NCI-H1930 (cell line): ENCODE measurements around the gene CNPY4.

Experiments
- DNase-seq, 2 experiments: peaks; one replicate each; lab custom pipeline; 2025; lab: John Stamatoyannopoulos, UW

The CNPY4 gene, protein sequence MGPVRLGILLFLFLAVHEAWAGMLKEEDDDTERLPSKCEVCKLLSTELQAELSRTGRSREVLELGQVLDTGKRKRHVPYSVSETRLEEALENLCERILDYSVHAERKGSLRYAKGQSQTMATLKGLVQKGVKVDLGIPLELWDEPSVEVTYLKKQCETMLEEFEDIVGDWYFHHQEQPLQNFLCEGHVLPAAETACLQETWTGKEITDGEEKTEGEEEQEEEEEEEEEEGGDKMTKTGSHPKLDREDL

GRCh38 chr7:100119072-100119969 lies at the start of gene CNPY4, which contains the start of gene TAF6:
Gene CNPY4 (plus strand): TSS chr7:100119634. CDS start chr7:100119745, 111 bp downstream.
Gene TAF6 (minus strand): TSS chr7:100119358. CDS start chr7:100114209, 5,149 bp downstream.
- DNase-seq, result peak; percentile 95 to 96

DNA sequence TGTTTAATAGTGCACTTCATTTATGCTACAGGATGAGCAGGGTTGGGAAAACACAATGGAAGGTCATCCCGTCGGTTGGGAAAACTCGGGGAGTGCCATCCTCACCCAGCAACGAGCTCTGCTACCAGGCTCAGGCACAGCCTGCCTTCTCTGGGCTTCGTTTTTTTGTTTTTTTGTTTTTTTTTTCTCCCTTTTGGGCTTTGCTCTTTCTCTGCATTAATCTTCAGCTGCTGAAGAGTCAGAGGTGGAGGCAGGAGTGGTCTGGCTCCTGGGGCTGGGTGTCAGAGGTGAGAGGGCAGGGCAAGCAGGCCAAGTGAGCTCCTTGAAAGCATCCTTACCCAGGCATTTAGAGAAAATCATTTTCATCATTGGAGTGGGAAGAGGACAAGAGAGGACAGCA lies 49.4 kb upstream of the CNPY4 start:
- no peak for DNase-seq

DNA sequence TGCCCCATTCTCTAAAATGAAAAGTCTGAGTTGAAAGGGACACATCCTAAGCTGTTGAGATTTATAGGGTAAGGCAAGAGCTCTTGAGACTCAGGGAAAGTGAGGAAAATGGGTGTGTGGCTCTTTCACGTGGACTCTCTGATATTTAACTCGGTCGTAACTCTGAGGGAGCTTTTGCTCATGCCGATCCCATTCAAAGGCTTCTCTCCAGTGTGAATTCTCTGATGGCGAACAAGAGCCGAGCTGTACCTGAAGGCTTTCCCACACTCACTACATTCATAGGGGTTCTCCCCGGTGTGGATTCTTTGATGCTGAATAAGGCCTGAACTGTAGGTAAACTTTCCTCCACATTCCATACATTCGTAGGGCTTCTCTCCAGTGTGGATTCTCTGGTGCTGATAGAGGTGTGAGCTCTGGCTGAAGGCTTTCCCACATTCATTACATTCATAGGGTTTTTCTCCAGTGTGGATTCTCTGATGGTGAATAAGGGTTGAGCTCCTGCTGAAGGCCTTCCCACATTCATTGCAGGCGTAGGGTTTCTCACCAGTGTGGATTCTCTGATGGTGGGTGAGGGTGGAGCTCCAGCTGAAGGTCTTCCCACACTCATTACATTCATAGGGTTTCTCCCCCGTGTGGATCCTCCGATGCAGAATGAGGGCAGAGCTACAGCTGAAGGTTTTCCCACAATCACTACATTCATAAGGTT lies 48.3 kb upstream of the CNPY4 start:
- no peak for DNase-seq

GRCh38 chr7:100072462-100072861 lies 47.0 kb upstream of the CNPY4 start:
- no peak for DNase-seq

GRCh38 chr7:100074841-100075240 lies 44.6 kb upstream of the CNPY4 start:
- DNase-seq, result no peak

GRCh38 chr7:100075418-100075817 lies 44.0 kb upstream of the CNPY4 start:
- no peak for DNase-seq

DNA sequence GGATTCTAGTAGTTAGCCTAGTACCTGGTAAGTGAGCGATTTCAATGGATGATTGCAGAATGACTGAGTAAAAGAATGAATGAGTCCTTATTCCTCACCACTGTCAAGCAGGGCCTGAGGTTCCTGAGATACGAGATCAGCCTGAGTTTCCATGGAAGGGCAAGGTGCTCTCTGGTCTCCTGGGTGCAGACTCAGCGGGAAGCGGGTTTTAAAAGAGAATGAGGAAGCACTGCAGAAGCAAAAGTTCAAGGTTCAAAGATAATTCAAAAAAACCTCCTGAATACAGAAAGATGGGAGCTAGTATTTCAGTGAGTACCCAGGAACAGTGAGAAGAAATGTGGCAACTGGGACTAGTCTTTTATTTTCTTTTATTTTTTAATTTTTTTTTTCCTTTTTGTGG lies 42.2 kb upstream of the CNPY4 start:
- no peak for DNase-seq

- DNase-seq, result no peak
Measured at GRCh38 chr7:100079024-100079560, 40.3 kb upstream of the CNPY4 start.

- peak in 1 of 2 experiments; percentile 27 for DNase-seq
Measured at GRCh38 chr7:100080907-100081534, 38.4 kb upstream of the CNPY4 start.

DNA sequence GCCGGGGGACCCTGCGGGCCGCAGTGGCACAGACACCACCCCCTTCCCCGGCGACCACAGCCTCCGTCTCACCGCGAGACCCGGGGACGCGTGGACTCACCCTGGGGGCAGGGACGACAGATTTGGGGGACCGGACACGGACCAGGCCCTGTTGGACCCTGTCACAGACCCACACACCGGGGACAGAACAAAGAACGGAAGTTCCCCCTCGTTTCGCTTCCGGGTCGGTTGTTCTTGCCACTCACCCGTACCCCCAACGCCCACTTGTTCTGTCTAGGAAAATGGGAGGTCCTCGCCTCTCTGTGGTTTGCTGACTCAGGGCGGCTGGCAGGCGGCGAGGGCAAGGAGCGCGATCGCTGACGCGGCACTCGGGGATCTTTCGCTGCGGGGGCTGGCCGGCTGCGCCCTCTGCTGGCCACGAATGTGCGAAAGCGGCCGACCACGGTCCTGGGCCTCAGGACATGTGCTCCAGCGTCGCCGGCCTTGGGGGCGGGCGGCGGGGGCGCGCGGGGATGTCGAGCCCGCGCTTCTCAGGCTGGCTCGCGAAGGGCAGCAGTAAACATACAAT lies 37.8 kb upstream of the CNPY4 start, which contains the start of gene ZNF3:
Gene ZNF3, minus strand, starts transcription at position 189 of the 568 bp plus-strand sequence. CDS start 4,366 bp downstream, outside the sequence.
- peak; percentile 99 for DNase-seq

DNA sequence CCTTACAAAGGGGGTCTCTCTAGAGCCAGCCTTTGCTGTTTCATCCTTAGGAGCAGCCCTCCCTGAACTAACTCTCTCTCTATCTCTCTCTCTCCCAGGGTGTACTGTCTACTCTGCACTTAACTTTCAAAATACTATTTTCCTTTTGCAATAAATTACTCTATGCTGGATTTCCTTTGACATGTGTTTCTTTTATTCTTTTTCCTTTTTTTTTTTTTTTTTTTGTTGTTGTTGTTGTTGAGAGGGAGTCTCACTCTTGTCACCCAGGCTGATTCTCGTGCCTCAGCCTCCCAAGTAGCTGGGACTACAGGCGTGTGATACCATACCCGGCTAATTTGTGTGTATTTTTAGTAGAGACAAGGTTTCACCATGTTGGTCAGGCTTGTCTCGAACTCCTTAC lies 36.5 kb upstream of the CNPY4 start:
- no peak for DNase-seq

DNA sequence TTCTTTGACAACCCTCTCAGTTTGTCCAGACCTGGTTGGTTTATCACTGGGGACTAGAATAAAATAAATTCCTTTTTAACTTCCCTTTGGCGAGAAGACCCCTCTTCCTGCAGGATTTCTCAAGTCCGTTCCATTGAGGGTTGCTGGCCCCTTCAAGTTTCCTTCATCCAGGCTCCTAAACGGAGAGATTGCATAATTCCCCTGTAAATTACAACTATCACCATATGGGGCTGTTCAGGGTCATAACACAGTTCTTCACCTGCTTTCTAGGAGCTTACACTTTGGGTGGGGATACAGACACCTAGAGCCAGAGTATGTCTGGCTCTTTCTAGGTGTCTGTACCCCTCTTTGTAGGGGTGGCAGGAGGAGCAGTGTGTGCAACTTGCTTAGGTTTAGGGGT lies 33.9 kb upstream of the CNPY4 start:
- DNase-seq, result no peak

DNA sequence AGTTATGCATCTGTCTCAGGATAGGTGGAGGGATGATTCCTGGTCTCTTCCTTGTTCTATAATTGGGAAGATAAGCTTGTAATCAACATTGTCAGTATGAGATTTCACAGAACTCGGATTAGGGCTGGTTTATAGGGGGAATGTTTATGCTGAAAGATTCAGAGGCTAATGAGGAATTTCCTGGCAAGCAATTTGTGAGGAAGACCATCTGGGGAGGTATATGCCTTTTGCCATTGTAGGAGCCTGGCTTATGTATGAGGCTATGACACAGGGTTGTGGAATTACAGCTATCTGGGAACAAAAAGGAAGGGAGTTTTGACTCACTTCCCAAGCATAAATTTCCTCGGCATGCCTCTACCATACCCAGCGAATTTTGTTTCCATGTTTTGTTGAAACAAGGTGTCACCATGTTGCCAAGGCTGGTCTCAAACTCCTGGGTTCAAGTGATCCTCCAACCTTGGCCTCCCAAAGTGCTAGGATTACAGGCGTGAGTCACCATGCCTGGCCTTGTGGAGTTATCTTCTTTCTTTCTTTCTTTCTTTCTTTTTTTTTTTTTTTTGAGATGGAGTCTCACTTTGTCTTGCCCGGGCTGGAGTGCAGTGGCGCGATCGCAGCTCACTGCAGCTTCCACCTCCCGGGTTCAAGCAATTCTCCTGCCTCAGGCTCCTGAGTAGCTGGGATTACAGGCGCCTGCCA lies 32.2 kb upstream of the CNPY4 start:
- no peak for DNase-seq

GRCh38 chr7:100088095-100088620 lies 31.3 kb upstream of the CNPY4 start:
- no peak for DNase-seq

DNA sequence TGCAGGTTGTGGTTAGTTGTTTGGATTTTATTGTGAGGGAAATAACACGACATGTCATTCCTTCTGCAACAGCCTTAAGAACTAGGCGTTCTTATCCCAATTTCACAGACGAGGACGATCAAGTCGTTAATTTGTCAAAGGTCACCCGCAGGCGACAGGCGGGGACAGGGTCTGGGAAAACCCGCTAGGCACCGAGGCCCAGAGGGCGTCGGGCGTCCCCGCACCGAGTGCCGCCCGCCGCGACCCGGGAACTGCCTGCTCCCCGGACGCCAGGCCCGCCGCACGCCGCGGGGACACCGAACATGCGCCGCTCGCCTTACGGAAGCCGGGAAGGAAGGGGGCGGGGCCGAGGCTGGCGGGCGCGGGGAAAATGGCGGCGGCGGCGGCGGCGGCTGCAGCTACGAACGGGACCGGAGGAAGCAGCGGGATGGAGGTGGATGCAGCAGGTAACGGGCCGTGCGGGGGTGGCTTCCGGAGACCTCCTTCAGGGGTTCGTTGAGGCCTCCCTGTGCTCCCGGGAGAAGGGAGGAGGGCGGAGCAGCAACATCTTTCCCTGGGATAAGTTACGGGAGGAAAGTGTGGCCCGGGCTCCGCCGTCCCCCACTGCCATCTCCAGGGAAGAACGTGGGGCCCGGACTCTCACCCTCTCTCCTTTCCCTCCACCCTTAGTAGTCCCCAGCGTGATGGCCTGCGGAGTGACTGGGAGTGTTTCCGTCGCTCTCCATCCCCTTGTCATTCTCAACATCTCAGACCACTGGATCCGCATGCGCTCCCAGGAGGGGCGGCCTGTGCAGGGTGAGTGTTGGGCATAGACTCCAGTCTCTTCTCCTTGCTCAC lies 30.6 kb upstream of the CNPY4 start, which contains the start of gene COPS6:
Gene COPS6, plus strand, starts transcription at position 349 of the 837 bp plus-strand sequence. Its CDS starts 22 bp downstream, at position 371.
- DNase-seq, result peak; percentile 55 to 83

DNA sequence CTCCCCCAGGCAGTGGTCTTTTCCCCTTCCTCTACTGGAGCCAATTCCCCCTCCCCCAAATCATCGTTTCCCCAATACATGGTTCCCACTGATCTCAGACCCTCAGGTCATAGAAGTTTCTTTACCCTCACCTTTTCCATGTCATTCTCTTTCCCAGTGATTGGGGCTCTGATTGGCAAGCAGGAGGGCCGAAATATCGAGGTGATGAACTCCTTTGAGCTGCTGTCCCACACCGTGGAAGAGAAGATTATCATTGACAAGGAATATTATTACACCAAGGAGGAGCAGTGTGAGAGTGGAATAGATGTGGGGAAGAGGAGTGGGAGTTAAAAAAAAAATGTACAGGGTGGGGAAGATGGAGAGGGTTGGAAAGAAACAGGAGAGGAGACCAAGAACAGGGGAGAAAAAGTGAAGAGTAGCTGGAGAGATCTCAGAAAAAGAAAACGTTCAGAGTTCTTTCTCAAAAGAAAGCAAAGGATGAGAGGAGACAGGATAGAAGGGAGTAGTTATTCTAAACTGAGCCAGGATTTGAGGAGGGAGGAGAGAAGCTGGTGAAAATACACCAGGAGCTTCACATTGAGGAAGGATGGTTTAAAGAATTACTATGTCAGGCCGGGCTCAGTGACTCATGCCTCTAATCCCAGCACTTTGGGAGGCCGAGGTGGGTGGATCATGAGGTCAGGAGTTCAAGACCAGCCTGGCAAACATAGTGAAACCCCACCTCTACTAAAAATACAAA lies 29.8 kb upstream of the CNPY4 start:
- no peak for DNase-seq

- no peak for DNase-seq
Measured at GRCh38 chr7:100090527-100091410, 28.7 kb upstream of the CNPY4 start.
